ENCODE measurements around the gene KCNQ1. TPM values are rescaled to one million over a fixed set of nuclear protein-coding genes. Genes with fewer than 3 reads are reported as not detected.

Gene KCNQ1
- total and polyA plus RNA-seq, 4 donors: 15.4 to 41.7 (median 26.2) TPM

GRCh38 chr11:2819316-2819715, 374.5 kb downstream of the KCNQ1 start:
- Histone ChIP-seq H3K36me3 (ENCODE audit: control insufficient read depth in 4 of 4, insufficient read depth in 4 of 4, low read length in 4 of 4) (no peaks in the 10 kb centered on the region), H3K4me1 (ENCODE audit: control insufficient read depth in 5 of 5, insufficient read depth in 5 of 5, low read length in 5 of 5) (peaks cover 0 to 2% (median 0%) of the 10 kb centered on the region in 5 donors), H3K27me3 (ENCODE audit: control insufficient read depth in 3 of 3, insufficient read depth in 3 of 3, low read length in 2 of 3) (no peaks in the 10 kb centered on the region), H3K4me3 (no peak overlapping the region), H3K9ac (ENCODE audit: insufficient read depth in 1 of 2, low read length in 2 of 2) (no peak overlapping the region), H3K27ac (ENCODE audit: low read depth in 1 of 2, low read length in 1 of 2) (no peak overlapping the region), H3K9me3 (ENCODE audit: control insufficient read depth in 4 of 4, insufficient read depth in 3 of 4, low read length in 3 of 4) (peaks cover 0 to 13% (median 5%) of the 10 kb centered on the region in 4 donors)
- WGBS, 2 donors: 94 to 95% methylated on average over 3 of the region's 3 CpGs
- TF ChIP-seq, protein P1, sequence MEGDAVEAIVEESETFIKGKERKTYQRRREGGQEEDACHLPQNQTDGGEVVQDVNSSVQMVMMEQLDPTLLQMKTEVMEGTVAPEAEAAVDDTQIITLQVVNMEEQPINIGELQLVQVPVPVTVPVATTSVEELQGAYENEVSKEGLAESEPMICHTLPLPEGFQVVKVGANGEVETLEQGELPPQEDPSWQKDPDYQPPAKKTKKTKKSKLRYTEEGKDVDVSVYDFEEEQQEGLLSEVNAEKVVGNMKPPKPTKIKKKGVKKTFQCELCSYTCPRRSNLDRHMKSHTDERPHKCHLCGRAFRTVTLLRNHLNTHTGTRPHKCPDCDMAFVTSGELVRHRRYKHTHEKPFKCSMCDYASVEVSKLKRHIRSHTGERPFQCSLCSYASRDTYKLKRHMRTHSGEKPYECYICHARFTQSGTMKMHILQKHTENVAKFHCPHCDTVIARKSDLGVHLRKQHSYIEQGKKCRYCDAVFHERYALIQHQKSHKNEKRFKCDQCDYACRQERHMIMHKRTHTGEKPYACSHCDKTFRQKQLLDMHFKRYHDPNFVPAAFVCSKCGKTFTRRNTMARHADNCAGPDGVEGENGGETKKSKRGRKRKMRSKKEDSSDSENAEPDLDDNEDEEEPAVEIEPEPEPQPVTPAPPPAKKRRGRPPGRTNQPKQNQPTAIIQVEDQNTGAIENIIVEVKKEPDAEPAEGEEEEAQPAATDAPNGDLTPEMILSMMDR (IDR thresholded peaks at IDR 0.05; ENCODE audit: control extremely low read depth, extremely low read depth): no peak
- DNase-seq (no peak), ATAC-seq (ENCODE audit: insufficient read depth, low FRiP score) (no peak)

DNA sequence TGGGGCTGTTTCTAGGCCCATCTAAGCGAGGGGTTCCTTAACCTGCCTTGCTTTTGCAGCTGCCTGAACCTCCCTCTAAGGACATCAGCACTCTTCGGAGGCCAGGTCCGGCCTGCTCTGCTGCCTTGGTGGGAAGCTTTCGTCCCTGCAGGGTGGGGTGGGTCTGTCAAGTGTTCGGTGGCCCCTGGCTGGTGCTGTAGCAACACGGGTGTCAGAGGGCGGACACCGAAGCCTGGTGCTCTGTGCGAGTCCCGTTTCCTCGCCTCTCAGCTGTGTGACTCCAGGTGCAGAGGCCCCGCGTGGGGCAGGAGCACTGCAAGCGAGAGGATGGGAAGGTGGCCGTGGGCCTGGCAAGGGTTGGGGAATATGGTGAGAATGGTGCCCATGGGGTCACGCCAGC, 376.2 kb downstream of the KCNQ1 start:
- Histone ChIP-seq H3K27ac (ENCODE audit: low read depth in 1 of 2, low read length in 1 of 2) (no peak overlapping the region), H3K9me3 (ENCODE audit: control insufficient read depth in 4 of 4, insufficient read depth in 3 of 4, low read length in 3 of 4) (peaks cover 0 to 11% (median 4%) of the 10 kb centered on the region in 4 donors), H3K36me3 (ENCODE audit: control insufficient read depth in 4 of 4, insufficient read depth in 4 of 4, low read length in 4 of 4) (no peaks in the 10 kb centered on the region), H3K9ac (ENCODE audit: insufficient read depth in 1 of 2, low read length in 2 of 2) (no peak overlapping the region), H3K27me3 (ENCODE audit: control insufficient read depth in 3 of 3, insufficient read depth in 3 of 3, low read length in 2 of 3) (no peaks in the 10 kb centered on the region), H3K4me1 (ENCODE audit: control insufficient read depth in 5 of 5, insufficient read depth in 5 of 5, low read length in 5 of 5) (peaks cover 0 to 17% (median 10%) of the 10 kb centered on the region in 5 donors), H3K4me3 (no peak overlapping the region)
- TF ChIP-seq, protein P1 (IDR thresholded peaks at IDR 0.05; ENCODE audit: control extremely low read depth, extremely low read depth): no peak
- no peak for ATAC-seq (ENCODE audit: insufficient read depth, low FRiP score)
- 92 to 96% methylated on average over 16 of the region's 16 CpGs for WGBS, 2 donors
- no peak for DNase-seq

GRCh38 chr11:2821891-2822290, 377.1 kb downstream of the KCNQ1 start:
- Histone ChIP-seq H3K4me3 (no peak overlapping the region), H3K4me1 (ENCODE audit: control insufficient read depth in 5 of 5, insufficient read depth in 5 of 5, low read length in 5 of 5) (peaks cover 0 to 26% (median 10%) of the 10 kb centered on the region in 5 donors), H3K27me3 (ENCODE audit: control insufficient read depth in 3 of 3, insufficient read depth in 3 of 3, low read length in 2 of 3) (no peaks in the 10 kb centered on the region), H3K9me3 (ENCODE audit: control insufficient read depth in 4 of 4, insufficient read depth in 3 of 4, low read length in 3 of 4) (peaks cover 0 to 7% (median 3%) of the 10 kb centered on the region in 4 donors), H3K36me3 (ENCODE audit: control insufficient read depth in 4 of 4, insufficient read depth in 4 of 4, low read length in 4 of 4) (no peaks in the 10 kb centered on the region), H3K9ac (ENCODE audit: insufficient read depth in 1 of 2, low read length in 2 of 2) (no peak overlapping the region), H3K27ac (ENCODE audit: low read depth in 1 of 2, low read length in 1 of 2) (no peak overlapping the region)
- TF ChIP-seq, protein P1 (IDR thresholded peaks at IDR 0.05; ENCODE audit: control extremely low read depth, extremely low read depth): no peak
- ATAC-seq (ENCODE audit: insufficient read depth, low FRiP score): no peak
- DNase-seq: no peak
- 94 to 98% methylated on average over 8 of the region's 8 CpGs for WGBS, 2 donors

GRCh38 chr11:2824851-2825250, 380.0 kb downstream of the KCNQ1 start:
- H3K27me3 ChIP-seq (ENCODE audit: control insufficient read depth in 3 of 3, insufficient read depth in 3 of 3, low read length in 2 of 3): no peaks in the 10 kb centered on the region
- H3K4me3 ChIP-seq: no peak overlapping the region
- DNase-seq: no peak
- TF ChIP-seq, protein P1 (IDR thresholded peaks at IDR 0.05; ENCODE audit: control extremely low read depth, extremely low read depth): no peak
- no peak for ATAC-seq (ENCODE audit: insufficient read depth, low FRiP score)
- 57 to 62% methylated on average over 18 of the region's 18 CpGs for WGBS, 2 donors
- peaks cover 0 to 29% (median 10%) of the 10 kb centered on the region in 5 donors for H3K4me1 ChIP-seq (ENCODE audit: control insufficient read depth in 5 of 5, insufficient read depth in 5 of 5, low read length in 5 of 5)
- no peak overlapping the region for H3K9ac ChIP-seq (ENCODE audit: insufficient read depth in 1 of 2, low read length in 2 of 2)
- H3K27ac ChIP-seq (ENCODE audit: low read depth in 1 of 2, low read length in 1 of 2): peak overlapping the region; percentile 0 to 76
- H3K9me3 ChIP-seq (ENCODE audit: control insufficient read depth in 4 of 4, insufficient read depth in 3 of 4, low read length in 3 of 4): peaks cover 0 to 4% (median 1%) of the 10 kb centered on the region in 4 donors
- no peaks in the 10 kb centered on the region for H3K36me3 ChIP-seq (ENCODE audit: control insufficient read depth in 4 of 4, insufficient read depth in 4 of 4, low read length in 4 of 4)
